M059J (cell line): ENCODE results near the gene KRT5. TPM values are rescaled to one million over a fixed set of nuclear protein-coding genes. Genes with fewer than 3 reads are reported as not detected.
A peak's percentile ranks its signal among the peaks of the same experiment; 100 is the strongest.

Experiments used
- DNase-seq: peaks from one replicate; pipeline ENCODE4 v3.0.0-alpha.2; 2012; ENCODE audit warnings: low read depth
- total RNA-seq: library from RNA; depleted of rRNA; stranded (reverse); fragments of >200 nt; shearing (Covaris generic); gene quantifications from 2 replicates; pipeline ENCODE4 v1.2.3, GENCODE V29; 2014; rRNA removed

KRT5 gene
- not detected in 2 replicates for total RNA-seq

GRCh38 chr12:52519826-52520662 is at the start of gene KRT5:
Gene KRT5, minus strand, starts transcription at chr12:52520394. Its CDS starts 98 bp downstream, at chr12:52520296.
- no peak for DNase-seq

- no peak for DNase-seq
Measured at GRCh38 chr12:52568111-52568510, 47.9 kb upstream of the KRT5 start.

- DNase-seq: no peak
Measured at GRCh38 chr12:52566847-52567291, 46.7 kb upstream of the KRT5 start.

DNA sequence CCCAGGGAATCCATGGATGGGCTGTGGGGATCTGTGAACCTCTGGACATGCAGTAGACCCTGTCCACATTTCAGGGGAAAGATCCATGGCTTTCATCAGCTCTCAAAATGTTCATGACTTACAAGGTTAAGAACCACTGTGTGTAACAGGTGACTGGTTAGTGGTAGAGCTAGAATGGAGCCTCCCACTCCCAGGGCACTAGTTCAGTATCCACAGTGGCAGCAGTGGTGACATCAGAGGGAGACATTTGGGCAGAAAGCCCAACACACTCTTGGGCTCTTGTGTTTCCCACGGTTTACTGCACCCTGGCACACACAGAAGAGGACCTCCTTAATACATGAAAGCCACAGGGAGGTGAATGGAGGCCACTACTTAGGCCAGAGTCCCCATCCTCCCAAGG is 44.4 kb upstream of the KRT5 start:
- no peak for DNase-seq

DNA sequence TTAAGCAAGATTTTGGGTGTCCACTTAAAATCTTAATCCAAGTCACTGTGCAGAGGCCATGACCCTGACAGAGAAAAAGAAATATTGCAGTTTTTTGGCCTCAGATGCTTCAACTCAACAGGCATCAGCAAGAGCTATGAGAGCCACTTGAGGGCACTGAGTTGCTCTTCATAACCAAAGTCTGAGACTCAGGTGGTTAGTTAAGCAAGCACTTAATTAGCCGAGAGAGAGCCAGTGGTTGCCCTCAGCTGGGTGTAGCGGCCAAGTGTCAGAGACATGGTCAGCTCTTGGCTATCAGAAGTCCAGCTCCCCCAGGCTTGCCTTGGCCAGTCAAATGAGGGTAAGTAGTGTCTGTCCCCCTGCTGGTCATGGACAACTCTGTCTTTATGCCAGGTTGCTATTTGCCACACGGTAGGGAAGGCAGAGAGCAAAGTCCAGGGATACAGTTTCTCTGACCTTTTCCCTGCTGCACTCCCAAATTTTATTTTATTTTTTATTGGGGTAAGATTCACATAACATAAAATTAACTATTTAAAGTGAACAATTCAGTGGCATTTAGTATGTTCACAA is 41.8 kb upstream of the KRT5 start:
- peak; percentile 9 for DNase-seq

GRCh38 chr12:52559979-52560378 is 39.8 kb upstream of the KRT5 start:
- DNase-seq: no peak

- no peak for DNase-seq
Measured at GRCh38 chr12:52558781-52559445, 38.7 kb upstream of the KRT5 start.

- DNase-seq: no peak
Measured at GRCh38 chr12:52557476-52557875, 37.3 kb upstream of the KRT5 start.

- DNase-seq: no peak
Measured at GRCh38 chr12:52555577-52555976, 35.4 kb upstream of the KRT5 start.

GRCh38 chr12:52552681-52553195 is 32.5 kb upstream of the KRT5 start, which contains the start of gene KRT71:
Gene KRT71, minus strand, starts transcription at chr12:52553145. Its CDS starts 68 bp downstream, at chr12:52553077.
- DNase-seq: no peak

GRCh38 chr12:52552055-52552454 is 31.9 kb upstream of the KRT5 start:
- DNase-seq: peak; percentile 15

- DNase-seq: peak; percentile 39
Measured at GRCh38 chr12:52551216-52551865, 31.1 kb upstream of the KRT5 start.

DNA sequence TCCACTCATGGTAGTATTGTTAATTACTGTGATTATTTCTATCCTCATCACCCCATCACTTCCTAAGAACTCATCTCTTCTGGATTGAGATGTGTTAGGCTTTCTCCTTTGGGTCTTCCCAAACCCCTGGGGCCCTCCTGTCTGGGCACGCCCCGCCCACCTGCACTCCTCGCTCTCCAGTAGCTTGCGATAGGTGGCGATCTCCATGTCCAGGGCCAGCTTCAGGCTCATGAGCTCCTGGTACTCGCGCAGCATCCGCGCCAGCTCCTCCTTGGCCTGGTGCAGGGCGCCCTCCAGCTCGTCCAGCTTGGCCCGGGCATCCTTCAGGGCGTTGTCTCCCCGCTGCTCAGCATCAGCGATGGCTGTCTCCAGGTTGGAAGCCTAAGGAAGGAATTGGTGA is 25.9 kb upstream of the KRT5 start:
- no peak for DNase-seq

GRCh38 chr12:52543985-52544883 is 24.0 kb upstream of the KRT5 start:
- DNase-seq: peak; percentile 16

DNA sequence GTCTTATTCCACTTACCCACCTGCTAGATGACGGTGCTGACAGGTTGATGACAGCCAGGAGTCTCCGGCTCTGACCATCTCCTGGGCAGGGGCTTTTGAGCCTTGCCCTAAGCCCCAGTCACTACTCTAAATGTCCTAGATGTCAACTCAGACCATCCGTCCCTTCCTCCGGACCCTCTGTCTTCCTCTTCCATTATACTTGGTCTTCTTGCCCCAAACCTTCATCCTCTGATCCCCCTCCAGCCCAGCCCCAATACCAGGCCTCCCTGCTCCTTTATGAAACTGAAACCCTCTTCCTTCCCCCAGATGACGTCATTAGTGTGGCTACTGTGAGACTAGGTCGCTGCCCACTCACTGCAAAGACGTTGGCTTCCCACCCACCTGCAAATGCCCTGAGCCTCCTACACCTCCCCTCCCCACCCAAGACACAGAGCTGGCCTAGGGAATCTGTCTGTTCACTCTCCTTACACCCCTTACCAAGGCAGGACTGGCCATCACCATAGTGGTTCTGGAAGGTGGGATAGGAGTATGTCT is 22.7 kb upstream of the KRT5 start:
- DNase-seq: no peak

- no peak for DNase-seq
Measured at GRCh38 chr12:52542157-52542556, 22.0 kb upstream of the KRT5 start.

- no peak for DNase-seq
Measured at GRCh38 chr12:52541709-52542108, 21.5 kb upstream of the KRT5 start.

- no peak for DNase-seq
Measured at GRCh38 chr12:52540531-52540930, 20.3 kb upstream of the KRT5 start.

GRCh38 chr12:52539821-52540173 is 19.6 kb upstream of the KRT5 start:
- DNase-seq: no peak

GRCh38 chr12:52539083-52539820 is 19.1 kb upstream of the KRT5 start:
- peak; percentile 85 for DNase-seq
